GM12891 (cell line): Measurements from ENCODE around the gene CXCR6.

Source experiments
- POLR2A ChIP-seq: IDR thresholded peaks from 2 replicates; pipeline ENCODE4 v1.6.1; 2011; ENCODE audit warnings: low read depth, low read length, control low read depth
- POLR2AphosphoS5 ChIP-seq: IDR thresholded peaks from 2 replicates; pipeline ENCODE4 v1.6.1; 2011; ENCODE audit warnings: low read depth, low read length, control low read depth
- SPI1 ChIP-seq: IDR thresholded peaks from 2 replicates; pipeline ENCODE4 v1.6.1; 2011; ENCODE audit warnings: low read depth, low read length, control low read depth
- TAF1 ChIP-seq: IDR thresholded peaks from 2 replicates; pipeline ENCODE4 v1.6.1; 2011; ENCODE audit warnings: low read depth, low read length, control low read depth

- no peak for TF ChIP-seq POLR2A
- no peak for TF ChIP-seq POLR2AphosphoS5
- no peak for TF ChIP-seq TAF1
- no peak for TF ChIP-seq SPI1
These were observed 35.2 kb upstream of the CXCR6 start for GRCh38 chr3:45907769-45908705.
